ENCODE data around the gene NAPEPLD.
"Not testable (repeated sequence)": the region's sequence is repeated elsewhere in the genome, so short reads cannot be mapped to it uniquely, and the experiment has no call there.

Gene NAPEPLD

GRCh38 chr7:103148994-103149807 lies at the start of gene NAPEPLD:
Gene NAPEPLD (minus strand): TSS chr7:103149099. CDS start chr7:103128776, 20,323 bp downstream.
- Histone ChIP-seq H3K27me3 (ENCODE audit: control insufficient read depth, insufficient read depth, low read length) (no peaks in the 10 kb centered on the region), H3K4me3 (ENCODE audit: low read length) (peak within 1 kb of the TSS; percentile 94), H3K9ac (ENCODE audit: low read length) (peak within 1 kb of the TSS; percentile 92), H3K36me3 (ENCODE audit: control insufficient read depth, insufficient read depth, low read length) (no peaks in the 10 kb centered on the region), H3K4me1 (ENCODE audit: control insufficient read depth, insufficient read depth, low read length) (peaks cover 6% of the 10 kb centered on the region), H3K27ac (ENCODE audit: low read depth, low read length) (peak within 1 kb of the TSS; percentile 98)

GRCh38 chr7:103198079-103198478 lies 49.2 kb upstream of the NAPEPLD start:
- not testable (repeated sequence) for H3K27me3 ChIP-seq (ENCODE audit: control insufficient read depth, insufficient read depth, low read length); H3K4me3 ChIP-seq (ENCODE audit: low read length); H3K9ac ChIP-seq (ENCODE audit: low read length); H3K36me3 ChIP-seq (ENCODE audit: control insufficient read depth, insufficient read depth, low read length); H3K27ac ChIP-seq (ENCODE audit: low read depth, low read length); H3K4me1 ChIP-seq (ENCODE audit: control insufficient read depth, insufficient read depth, low read length)

GRCh38 chr7:103195364-103195763 lies 46.5 kb upstream of the NAPEPLD start:
- H3K27me3 ChIP-seq (ENCODE audit: control insufficient read depth, insufficient read depth, low read length); H3K4me1 ChIP-seq (ENCODE audit: control insufficient read depth, insufficient read depth, low read length); H3K9ac ChIP-seq (ENCODE audit: low read length); H3K4me3 ChIP-seq (ENCODE audit: low read length); H3K36me3 ChIP-seq (ENCODE audit: control insufficient read depth, insufficient read depth, low read length); H3K27ac ChIP-seq (ENCODE audit: low read depth, low read length): not testable (repeated sequence)

- H3K27me3 ChIP-seq (ENCODE audit: control insufficient read depth, insufficient read depth, low read length); H3K36me3 ChIP-seq (ENCODE audit: control insufficient read depth, insufficient read depth, low read length); H3K4me3 ChIP-seq (ENCODE audit: low read length); H3K9ac ChIP-seq (ENCODE audit: low read length); H3K27ac ChIP-seq (ENCODE audit: low read depth, low read length); H3K4me1 ChIP-seq (ENCODE audit: control insufficient read depth, insufficient read depth, low read length): not testable (repeated sequence)
Observed at GRCh38 chr7:103172415-103173146, 23.7 kb upstream of the NAPEPLD start.

- H3K4me1 ChIP-seq (ENCODE audit: control insufficient read depth, insufficient read depth, low read length); H3K27me3 ChIP-seq (ENCODE audit: control insufficient read depth, insufficient read depth, low read length); H3K27ac ChIP-seq (ENCODE audit: low read depth, low read length); H3K36me3 ChIP-seq (ENCODE audit: control insufficient read depth, insufficient read depth, low read length); H3K4me3 ChIP-seq (ENCODE audit: low read length); H3K9ac ChIP-seq (ENCODE audit: low read length): not testable (repeated sequence)
Observed at GRCh38 chr7:103171695-103172414, 23.0 kb upstream of the NAPEPLD start.

GRCh38 chr7:103166921-103167544 lies 18.1 kb upstream of the NAPEPLD start:
- not testable (repeated sequence) for H3K4me3 ChIP-seq (ENCODE audit: low read length); H3K27ac ChIP-seq (ENCODE audit: low read depth, low read length); H3K4me1 ChIP-seq (ENCODE audit: control insufficient read depth, insufficient read depth, low read length); H3K36me3 ChIP-seq (ENCODE audit: control insufficient read depth, insufficient read depth, low read length); H3K27me3 ChIP-seq (ENCODE audit: control insufficient read depth, insufficient read depth, low read length); H3K9ac ChIP-seq (ENCODE audit: low read length)

GRCh38 chr7:103163087-103163825 lies 14.4 kb upstream of the NAPEPLD start:
- H3K4me1 ChIP-seq (ENCODE audit: control insufficient read depth, insufficient read depth, low read length); H3K27me3 ChIP-seq (ENCODE audit: control insufficient read depth, insufficient read depth, low read length); H3K36me3 ChIP-seq (ENCODE audit: control insufficient read depth, insufficient read depth, low read length); H3K9ac ChIP-seq (ENCODE audit: low read length); H3K4me3 ChIP-seq (ENCODE audit: low read length); H3K27ac ChIP-seq (ENCODE audit: low read depth, low read length): not testable (repeated sequence)

GRCh38 chr7:103162641-103163040 lies 13.7 kb upstream of the NAPEPLD start:
- H3K36me3 ChIP-seq (ENCODE audit: control insufficient read depth, insufficient read depth, low read length); H3K27me3 ChIP-seq (ENCODE audit: control insufficient read depth, insufficient read depth, low read length); H3K27ac ChIP-seq (ENCODE audit: low read depth, low read length); H3K4me3 ChIP-seq (ENCODE audit: low read length); H3K9ac ChIP-seq (ENCODE audit: low read length); H3K4me1 ChIP-seq (ENCODE audit: control insufficient read depth, insufficient read depth, low read length): not testable (repeated sequence)

- H3K4me1 ChIP-seq (ENCODE audit: control insufficient read depth, insufficient read depth, low read length); H3K9ac ChIP-seq (ENCODE audit: low read length); H3K27ac ChIP-seq (ENCODE audit: low read depth, low read length); H3K36me3 ChIP-seq (ENCODE audit: control insufficient read depth, insufficient read depth, low read length); H3K4me3 ChIP-seq (ENCODE audit: low read length); H3K27me3 ChIP-seq (ENCODE audit: control insufficient read depth, insufficient read depth, low read length): not testable (repeated sequence)
Observed at GRCh38 chr7:103161998-103162616, 13.2 kb upstream of the NAPEPLD start.

GRCh38 chr7:103159072-103159471 lies 10.2 kb upstream of the NAPEPLD start:
- H3K9ac ChIP-seq (ENCODE audit: low read length); H3K4me1 ChIP-seq (ENCODE audit: control insufficient read depth, insufficient read depth, low read length); H3K36me3 ChIP-seq (ENCODE audit: control insufficient read depth, insufficient read depth, low read length); H3K27ac ChIP-seq (ENCODE audit: low read depth, low read length); H3K4me3 ChIP-seq (ENCODE audit: low read length); H3K27me3 ChIP-seq (ENCODE audit: control insufficient read depth, insufficient read depth, low read length): not testable (repeated sequence)

- not testable (repeated sequence) for H3K27ac ChIP-seq (ENCODE audit: low read depth, low read length); H3K4me1 ChIP-seq (ENCODE audit: control insufficient read depth, insufficient read depth, low read length); H3K27me3 ChIP-seq (ENCODE audit: control insufficient read depth, insufficient read depth, low read length); H3K36me3 ChIP-seq (ENCODE audit: control insufficient read depth, insufficient read depth, low read length); H3K9ac ChIP-seq (ENCODE audit: low read length); H3K4me3 ChIP-seq (ENCODE audit: low read length)
Observed at GRCh38 chr7:103155331-103156024, 6.6 kb upstream of the NAPEPLD start.

Measured in rectal smooth muscle tissue (tissue), 1 donor.